K562 (cell line): ENCODE results near the gene ZNF709. TPM values are rescaled to one million over a fixed set of nuclear protein-coding genes. Genes with fewer than 3 reads are reported as not detected.
A peak's percentile ranks its signal among the peaks of the same experiment; 100 is the strongest.

Experiments used
- ATAC-seq: fragments of 200-7000 bp; cut with Tn5 transposase; 3 replicates; pipeline ENCODE4 v1.9.1; 2020; ENCODE audit warnings: moderate library complexity
- Bru-seq: library from RNA; stranded (reverse); fragments of 400-500 nt; gene quantifications from one replicate; lab custom pipeline; 2021; lab: Mats Ljungman, UMichigan
- BruChase-seq, 2 experiments: library from RNA; stranded (reverse); fragments of 400-500 nt; gene quantifications; one replicate each; lab custom pipeline; 2021; lab: Mats Ljungman, UMichigan
- BruUV-seq: library from RNA; stranded (reverse); fragments of 400-500 nt; replicated peaks from 2 replicates; lab custom pipeline; 2021; lab: Mats Ljungman, UMichigan
- CTCF ChIA-PET: fragments of 300-600 bp; formaldehyde crosslinking; extraction: SDS; loops from one replicate; lab custom pipeline; 2021; ENCODE audit warnings: low intra/inter-chr PET ratio; lab: Yijun Ruan, JAX
- POLR2A ChIA-PET: fragments of 300-600, 350-650 bp; sonication (Branson Sonifier 250); formaldehyde crosslinking; extraction: SDS; loops from one replicate; lab custom pipeline; 2021; ENCODE audit warnings: antibody characterized with exemption, inconsistent platforms; lab: Yijun Ruan, JAX
- DNase-seq, 4 experiments: peaks; one replicate each; pipeline versions ENCODE4 v3.0.0 to v3.0.0-alpha.2; 2011 to 2018; ENCODE audit warnings: low spot score in 3 of 4, mixed read lengths in 3 of 4; ENCODE audit errors: extremely low read depth in 1 of 4
- FAIRE-seq: peaks from 2 replicates; lab custom pipeline; 2011; peaks lifted over from hg19 to GRCh38; lab: Jason Lieb, UNC
- H2AFZ ChIP-seq: 2 replicates; pipeline ENCODE4 v1.6.0; 2011; ENCODE audit warnings: low read depth, low read length, control low read depth, inconsistent platforms
- H3K27ac ChIP-seq: fragments of 200-600 bp; 3 replicates; pipeline ENCODE4 v1.8.0; 2011; ENCODE audit warnings: low read depth, mild to moderate bottlenecking, control low read depth, inconsistent platforms, low read length, moderate library complexity, mixed read lengths; ENCODE audit errors: extremely low read depth
- H3K27me3 ChIP-seq, 2 experiments: fragments of 300-600 bp in 1 of 2; 2 replicates in 1 of 2; 3 replicates in 1 of 2; pipeline versions ENCODE4 v1.6.0 to v1.8.0; 2011; ENCODE audit warnings: inconsistent platforms in 2 of 2, low read length in 2 of 2, mild to moderate bottlenecking in 1 of 2, mixed read lengths in 1 of 2, moderate library complexity in 1 of 2; ENCODE audit not compliant: control insufficient read depth in 2 of 2, insufficient read depth in 2 of 2
- H3K36me3 ChIP-seq: fragments of 300-600 bp; 3 replicates; pipeline ENCODE4 v1.8.0; 2011; ENCODE audit warnings: mild to moderate bottlenecking, low read length, inconsistent platforms; ENCODE audit not compliant: control insufficient read depth, insufficient read depth
- H3K4me1 ChIP-seq, 2 experiments: fragments of 200-600 bp in 1 of 2; replicated peaks in 1 of 2; 2 replicates in 1 of 2; 3 replicates in 1 of 2; pipeline versions ENCODE4 v1.5.1 to v1.8.0; 2011; ENCODE audit warnings: inconsistent platforms in 2 of 2, low read length in 2 of 2, mild to moderate bottlenecking in 1 of 2, mixed read lengths in 1 of 2, moderate library complexity in 1 of 2; ENCODE audit not compliant: control insufficient read depth in 2 of 2, insufficient read depth in 2 of 2
- H3K4me2 ChIP-seq: 2 replicates; pipeline ENCODE4 v1.6.1; 2011; ENCODE audit warnings: low read length, control low read depth, inconsistent platforms, mixed read lengths; ENCODE audit not compliant: insufficient read depth
- H3K4me3 ChIP-seq: fragments of 200-600 bp; sonication (generic), shearing (Covaris generic); 2 replicates; pipeline ENCODE4 v1.5.1; 2016; ENCODE audit warnings: control low read depth, inconsistent platforms
- H3K79me2 ChIP-seq: fragments of 200-600 bp; 3 replicates; pipeline ENCODE4 v1.8.0; 2011; ENCODE audit warnings: low read length, inconsistent platforms; ENCODE audit not compliant: control insufficient read depth, insufficient read depth
- H3K9ac ChIP-seq, 2 experiments: 2 replicates each; pipeline versions ENCODE4 v1.6.0 to v1.6.1; 2011; ENCODE audit warnings: low read depth in 2 of 2, low read length in 2 of 2, control low read depth in 1 of 2, inconsistent platforms in 1 of 2, mild to moderate bottlenecking in 1 of 2, mixed read lengths in 1 of 2; ENCODE audit not compliant: insufficient read depth in 1 of 2
- H3K9me1 ChIP-seq: one replicate; pipeline ENCODE4 v1.6.0; 2011; ENCODE audit warnings: inconsistent platforms, mild to moderate bottlenecking, low read length, moderate library complexity; ENCODE audit not compliant: control insufficient read depth, insufficient read depth
- H3K9me3 ChIP-seq: replicated peaks from 2 replicates; pipeline ENCODE4 v1.5.1; 2011; ENCODE audit warnings: low read depth, low read length, inconsistent platforms; ENCODE audit not compliant: control insufficient read depth, insufficient read depth
- H4K20me1 ChIP-seq: replicated peaks from 2 replicates; pipeline ENCODE4 v1.6.1; 2011; ENCODE audit warnings: low read length, inconsistent platforms, mixed read lengths; ENCODE audit not compliant: control insufficient read depth, insufficient read depth
- ADNP ChIP-seq: fragments of 200-800 bp; sonication (Bioruptor generic); IDR thresholded peaks from 2 replicates; pipeline ENCODE4 v1.6.1; 2016; ENCODE audit warnings: missing genetic modification characterization, missing compliant biosample characterization
- FOXJ2 ChIP-seq: fragments of 200-800 bp; sonication (Bioruptor generic); IDR thresholded peaks from 2 replicates; pipeline ENCODE4 v1.6.1; 2016; ENCODE audit warnings: missing genetic modification characterization, missing compliant biosample characterization
- GTF2E2 ChIP-seq: fragments of 200-800 bp; sonication (Bioruptor generic); IDR thresholded peaks from 2 replicates; pipeline ENCODE4 v1.6.1; 2016; ENCODE audit warnings: missing genetic modification characterization, missing compliant biosample characterization
- ZC3H4 ChIP-seq: sonication (generic); formaldehyde crosslinking; IDR thresholded peaks from 2 replicates; pipeline ENCODE4 v1.9.0; 2021; ENCODE audit warnings: missing genetic modification reagents, borderline replicate concordance
- ZNF232 ChIP-seq: sonication (generic); formaldehyde crosslinking; IDR thresholded peaks from 2 replicates; pipeline ENCODE4 v1.8.0; 2022; ENCODE audit warnings: mild to moderate bottlenecking, missing genetic modification reagents
- ZNF316 ChIP-seq: fragments of 450-650 bp; IDR thresholded peaks from 2 replicates; pipeline ENCODE4 v1.6.1; 2016
- ZNF41 ChIP-seq: fragments of 250-450 bp; sonication (Bioruptor Pico); conservative IDR thresholded peaks from 2 replicates; pipeline ENCODE4 v1.4.0; 2020; ENCODE audit warnings: mild to moderate bottlenecking
- WGBS: fragments of 100-300 bp; shearing (Covaris generic); methylation state at CpG from one replicate; pipeline ENCODE4 v1.1.6; 2016; ENCODE audit warnings: low coverage, mixed read lengths; ENCODE audit not compliant: insufficient coverage; ENCODE audit errors: missing lambda C conversion rate; 5-methylcytosine and 5-hydroxymethylcytosine counted together
- in situ Hi-C: fragments of 300-500 bp; cut with MboI; formaldehyde crosslinking; loops from 4 replicates; pipeline ENCODE4 v1.15.0; 2018; ENCODE audit warnings: inconsistent platforms, mixed read lengths
- intact Hi-C: fragments of 100-400 bp; cut with micrococcal nuclease; formaldehyde crosslinking; loops from 2 replicates; pipeline ENCODE4 v1.14.2; 2022
- long read RNA-seq, 3 experiments: library from polyadenylated mRNA in 2 of 3; library from RNA in 1 of 3; unstranded in 2 of 3; stranded (forward) in 1 of 3; transcript quantifications; one replicate each; pipeline ENCODE4 v2.0.0, GENCODE V29; 2019 to 2022
- polyA minus RNA-seq, 3 experiments: library from RNA; depleted of rRNA, polyadenylated mRNA; stranded (reverse); fragments of >200 nt; gene quantifications; 2 replicates each; pipeline ENCODE4 v1.2.3, GENCODE V29; 2011
- polyA plus RNA-seq, 8 experiments: library from polyadenylated mRNA; depleted of rRNA in 4 of 8; stranded (reverse) in 5 of 8; unstranded in 3 of 8; fragments of >200 nt; fragmentation: Nextera tagmentation in 2 of 8; fragmentation: Illumina TruSeq in 1 of 8; extraction: Ambion mirVana in 2 of 8; extraction: Trizol in 1 of 8; gene quantifications; 2 replicates each; pipeline versions ENCODE4 v1.2.1 to v1.2.3, GENCODE V29; 2011 to 2014; ENCODE audit warnings: inconsistent platforms in 1 of 8, missing spikeins in 1 of 8
- total RNA-seq, 7 experiments: library from RNA; depleted of rRNA in 6 of 7; stranded (reverse); fragments of >200 nt in 6 of 7; fragmentation: Illumina TruSeq in 2 of 7; extraction: Trizol in 2 of 7; gene quantifications; 2 replicates each; pipeline versions ENCODE4 v1.2.1 to v1.2.3, GENCODE V29; 2011 to 2021; ENCODE audit warnings: low replicate concordance in 1 of 7
- TF ChIP-seq, protein P1 (sequence below), 2 experiments: fragments of 450-650 bp; formaldehyde crosslinking in 1 of 2; IDR thresholded peaks; 2 replicates each; pipeline versions ENCODE4 v1.4.0 to v1.6.1; 2014 to 2020; ENCODE audit warnings: mild to moderate bottlenecking in 2 of 2, borderline replicate concordance in 1 of 2, low read depth in 1 of 2

Gene ZNF709
- 0.81 TPM in 1 of 2 replicates, not detected in the other for total RNA-seq (2011; cell fraction: chromatin; rRNA removed; ENCODE audit: low replicate concordance)
- total RNA-seq (2011; cell fraction: nucleolus; rRNA removed): not detected in 2 replicates
- 0.84 and 0.95 TPM in 2 replicates for total RNA-seq (2011; cell fraction: nucleoplasm; rRNA removed)
- total RNA-seq (2014; rRNA removed) (0.12 and 0.18 TPM in 2 replicates), total RNA-seq (2014; rRNA removed; fragmentation: Illumina TruSeq; extraction: Trizol) (0.48 and 0.69 TPM in 2 replicates), total RNA-seq (2015; rRNA removed; fragmentation: Illumina TruSeq; extraction: Trizol) (0.58 and 0.64 TPM in 2 replicates), total RNA-seq (2021) (0.27 and 0.63 TPM in 2 replicates), polyA plus RNA-seq (2011; rRNA removed) (0.36 and 0.69 TPM in 2 replicates), polyA plus RNA-seq (2014; fragmentation: Illumina TruSeq; extraction: Trizol) (0.11 and 0.13 TPM in 2 replicates), polyA plus RNA-seq (2014; fragmentation: Nextera tagmentation; extraction: Ambion mirVana) (under 1 TPM; 0.13 to 0.15 TPM), polyA plus RNA-seq (2014; rRNA removed) (0.07 and 0.22 TPM in 2 replicates), polyA minus RNA-seq (2011; rRNA and poly(A)+ RNA removed) (1.1 and 1.6 TPM in 2 replicates), Bru-seq, nascent RNA (percentile 34 among the genes with signal in this experiment), BruChase-seq, experiment 1, labeled RNA remaining after a 2-hour chase (percentile 35 among the genes with signal in this experiment), BruChase-seq, experiment 2, labeled RNA remaining after a 6-hour chase (percentile 25 among the genes with signal in this experiment)
- 0.18 and 0.63 TPM in 2 replicates for polyA plus RNA-seq (2011; cell fraction: cytosol; rRNA removed)
- polyA plus RNA-seq (2011; cell fraction: nucleus; rRNA removed): 0.20 and 0.41 TPM in 2 replicates
- polyA plus RNA-seq (2012): 0.14 and 0.22 TPM in 2 replicates
- polyA minus RNA-seq (2011; cell fraction: cytosol; rRNA and poly(A)+ RNA removed): not detected in 2 replicates
- polyA minus RNA-seq (2011; cell fraction: nucleus; rRNA and poly(A)+ RNA removed): 0.27 and 0.67 TPM in 2 replicates
- long read RNA-seq, experiment 1, full-length matches to known transcripts: 1 of 1 reads
- long read RNA-seq, experiment 1, partial matches to known transcripts: 0 of 1 reads
- long read RNA-seq, experiment 1, other reads (novel, unspliced or antisense): 0 of 1 reads
- long read RNA-seq, experiment 2: 0 reads
- long read RNA-seq, experiment 3: 0 reads

DNA sequence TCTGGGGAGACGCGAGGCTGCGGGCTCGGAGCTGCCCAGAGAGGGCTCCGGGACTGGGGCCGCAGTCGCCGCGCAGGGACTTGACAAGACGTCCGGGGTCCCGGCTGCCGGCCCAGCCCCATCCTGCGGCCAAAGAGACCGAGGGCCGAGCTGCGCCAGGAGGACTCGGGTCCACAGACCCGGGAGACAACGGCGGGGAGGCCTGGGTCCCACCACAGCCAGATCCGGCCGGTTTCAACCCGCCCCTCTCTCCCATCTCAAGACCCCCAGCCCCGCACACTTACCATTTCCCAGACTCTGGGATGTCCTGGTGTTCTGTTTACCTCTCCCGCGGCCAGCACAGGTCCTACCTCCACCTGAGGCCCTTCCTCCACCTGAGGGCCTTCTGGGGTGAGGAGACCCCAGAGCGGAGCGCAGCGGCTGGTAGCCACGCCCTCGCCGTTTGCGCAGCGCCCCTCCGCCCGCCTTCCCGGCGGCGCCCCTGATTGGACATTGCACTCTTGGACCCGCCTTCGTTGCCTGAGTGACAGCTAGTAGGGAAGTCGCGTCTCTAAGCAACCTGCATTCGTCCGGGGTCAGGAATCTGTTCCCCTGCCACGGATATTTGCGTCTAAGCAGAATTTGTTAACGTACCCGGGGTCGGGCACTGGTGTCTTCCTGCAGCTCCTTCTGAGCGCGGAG is at the start of gene ZNF709:
Gene ZNF709 (minus strand): TSS at position 446 of the 681 bp plus-strand sequence. CDS start 159 bp downstream, at position 287.
- H3K9ac ChIP-seq: peak within 1 kb of the TSS; percentile 23 to 89; a peak in 3 of 4 replicates
- peaks cover 0 to 11% of the 10 kb centered on the region in 2 experiments; a peak in 3 of 5 replicates for H3K4me1 ChIP-seq
- H3K27ac ChIP-seq: no peak within 1 kb of the TSS
- H3K4me3 ChIP-seq: peak within 1 kb of the TSS; percentile 58
- FAIRE-seq: peak; percentile 87
- peak; percentile 82 to 93 (median 90) for DNase-seq
- H3K9me3 ChIP-seq: no peaks in the 10 kb centered on the region
- H2AFZ ChIP-seq: peak within 1 kb of the TSS; percentile 93
- H4K20me1 ChIP-seq: no peaks in the 10 kb centered on the region
- in situ Hi-C loops: no loop called here
- no peaks in the 10 kb centered on the region for H3K9me1 ChIP-seq
- CTCF ChIA-PET: no interaction called here
- H3K36me3 ChIP-seq: no peaks in the 10 kb centered on the region
- ATAC-seq: peak; percentile 98
- intact Hi-C loops: loop anchor here (10.0 kb wide), 1 partner anchor 110 kb away; no protein-coding TSS in a partner anchor
- POLR2A ChIA-PET: interaction anchor here (0.6 to 1.0 kb wide), 3 partner anchors 11 to 232 kb away, joined by 3 to 6 read pairs (median 3); no protein-coding TSS in a partner anchor
- no TSS peak for BruUV-seq
- H3K4me2 ChIP-seq: peak within 1 kb of the TSS; percentile 79
- 13% methylated on average over 45 of the region's 53 CpGs for WGBS
- H3K79me2 ChIP-seq: no peaks in the 10 kb centered on the region
- no peaks in the 10 kb centered on the region; a peak in 1 of 5 replicates for H3K27me3 ChIP-seq
- TF ChIP-seq ZC3H4 (CRISPR knock-in tag): no peak
- no peak for TF ChIP-seq ZNF316
- no peak for TF ChIP-seq ZNF232
- no peak for TF ChIP-seq ZNF41 (CRISPR knock-in tag)
- TF ChIP-seq, protein P1, sequence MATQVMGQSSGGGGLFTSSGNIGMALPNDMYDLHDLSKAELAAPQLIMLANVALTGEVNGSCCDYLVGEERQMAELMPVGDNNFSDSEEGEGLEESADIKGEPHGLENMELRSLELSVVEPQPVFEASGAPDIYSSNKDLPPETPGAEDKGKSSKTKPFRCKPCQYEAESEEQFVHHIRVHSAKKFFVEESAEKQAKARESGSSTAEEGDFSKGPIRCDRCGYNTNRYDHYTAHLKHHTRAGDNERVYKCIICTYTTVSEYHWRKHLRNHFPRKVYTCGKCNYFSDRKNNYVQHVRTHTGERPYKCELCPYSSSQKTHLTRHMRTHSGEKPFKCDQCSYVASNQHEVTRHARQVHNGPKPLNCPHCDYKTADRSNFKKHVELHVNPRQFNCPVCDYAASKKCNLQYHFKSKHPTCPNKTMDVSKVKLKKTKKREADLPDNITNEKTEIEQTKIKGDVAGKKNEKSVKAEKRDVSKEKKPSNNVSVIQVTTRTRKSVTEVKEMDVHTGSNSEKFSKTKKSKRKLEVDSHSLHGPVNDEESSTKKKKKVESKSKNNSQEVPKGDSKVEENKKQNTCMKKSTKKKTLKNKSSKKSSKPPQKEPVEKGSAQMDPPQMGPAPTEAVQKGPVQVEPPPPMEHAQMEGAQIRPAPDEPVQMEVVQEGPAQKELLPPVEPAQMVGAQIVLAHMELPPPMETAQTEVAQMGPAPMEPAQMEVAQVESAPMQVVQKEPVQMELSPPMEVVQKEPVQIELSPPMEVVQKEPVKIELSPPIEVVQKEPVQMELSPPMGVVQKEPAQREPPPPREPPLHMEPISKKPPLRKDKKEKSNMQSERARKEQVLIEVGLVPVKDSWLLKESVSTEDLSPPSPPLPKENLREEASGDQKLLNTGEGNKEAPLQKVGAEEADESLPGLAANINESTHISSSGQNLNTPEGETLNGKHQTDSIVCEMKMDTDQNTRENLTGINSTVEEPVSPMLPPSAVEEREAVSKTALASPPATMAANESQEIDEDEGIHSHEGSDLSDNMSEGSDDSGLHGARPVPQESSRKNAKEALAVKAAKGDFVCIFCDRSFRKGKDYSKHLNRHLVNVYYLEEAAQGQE (IDR thresholded peaks at IDR 0.05; ENCODE audit: borderline replicate concordance): peak; percentile 25; the same call in 1 of the 2 replicates
- TF ChIP-seq, protein P1 (CRISPR knock-in tag; IDR thresholded peaks at IDR 0.05; ENCODE audit: low read depth): no peak
- no peak for TF ChIP-seq FOXJ2
- TF ChIP-seq GTF2E2 (tag): no peak
- no peak for TF ChIP-seq ADNP (tag)
